K562 (cell line): ENCODE results near the gene CSF1. TPM values are rescaled to one million over a fixed set of nuclear protein-coding genes. Genes with fewer than 3 reads are reported as not detected.

ENCODE experiments used
- HCFC1 ChIP-seq: IDR thresholded peaks from 2 replicates; pipeline ENCODE4 v1.6.1; 2012; ENCODE audit warnings: low read depth, low read length, improper control_type of control experiment
- MCM2 ChIP-seq: fragments of 450-650 bp; IDR thresholded peaks from 2 replicates; pipeline ENCODE4 v1.6.1; 2017; ENCODE audit warnings: low read depth, mild to moderate bottlenecking
- NCOA2 ChIP-seq, 2 experiments: fragments of 450-650 bp; IDR thresholded peaks; 2 replicates each; pipeline ENCODE4 v1.6.1; 2018; ENCODE audit warnings: mild to moderate bottlenecking in 2 of 2, moderate library complexity in 1 of 2; ENCODE audit not compliant: partially characterized antibody in 2 of 2
- TEAD2 ChIP-seq: fragments of 450-650 bp; IDR thresholded peaks from 2 replicates; pipeline ENCODE4 v1.6.1; 2016; ENCODE audit warnings: missing genetic modification characterization, control low read depth, missing compliant biosample characterization
- TEAD4 ChIP-seq, 2 experiments: sonication (generic) in 1 of 2; formaldehyde crosslinking in 1 of 2; IDR thresholded peaks; 2 replicates each; pipeline versions ENCODE4 v1.6.1 to v1.8.0; 2012 to 2022; ENCODE audit warnings: borderline replicate concordance in 1 of 2, inconsistent platforms in 1 of 2, low read length in 1 of 2, mild to moderate bottlenecking in 1 of 2, missing genetic modification reagents in 1 of 2
- ZNF24 ChIP-seq: fragments of 450-650 bp; IDR thresholded peaks from 2 replicates; pipeline ENCODE4 v1.6.1; 2016
- ZNF274 ChIP-seq: IDR thresholded peaks from 2 replicates; pipeline ENCODE4 v1.6.1; 2011; ENCODE audit warnings: low read depth, mild to moderate bottlenecking, low read length, moderate library complexity, borderline replicate concordance
- ZNF431 ChIP-seq: sonication (generic); formaldehyde crosslinking; IDR thresholded peaks from 2 replicates; pipeline ENCODE4 v1.8.0; 2022; ENCODE audit warnings: mild to moderate bottlenecking, missing genetic modification reagents
- polyA plus RNA-seq, 8 experiments: library from polyadenylated mRNA; depleted of rRNA in 4 of 8; stranded (reverse) in 5 of 8; unstranded in 3 of 8; fragments of >200 nt; fragmentation: Nextera tagmentation in 2 of 8; fragmentation: Illumina TruSeq in 1 of 8; extraction: Ambion mirVana in 2 of 8; extraction: Trizol in 1 of 8; gene quantifications; 2 replicates each; pipeline versions ENCODE4 v1.2.1 to v1.2.3, GENCODE V29; 2011 to 2014; ENCODE audit warnings: inconsistent platforms in 1 of 8, missing spikeins in 1 of 8
- total RNA-seq, 7 experiments: library from RNA; depleted of rRNA in 6 of 7; stranded (reverse); fragments of >200 nt in 6 of 7; fragmentation: Illumina TruSeq in 2 of 7; extraction: Trizol in 2 of 7; gene quantifications; 2 replicates each; pipeline versions ENCODE4 v1.2.1 to v1.2.3, GENCODE V29; 2011 to 2021; ENCODE audit warnings: low replicate concordance in 1 of 7
- TF ChIP-seq, protein P1 (sequence below): sonication (generic); formaldehyde crosslinking; IDR thresholded peaks from 2 replicates; pipeline ENCODE4 v1.4.0; 2020; ENCODE audit warnings: mild to moderate bottlenecking, missing genetic modification reagents
- TF ChIP-seq, protein P2 (sequence below): fragments of 200-800 bp; sonication (Bioruptor generic); IDR thresholded peaks from 2 replicates; pipeline ENCODE4 v1.6.1; 2017; ENCODE audit warnings: missing genetic modification characterization, missing compliant biosample characterization
- TF ChIP-seq, protein P3 (sequence below): fragments of 150-350 bp; IDR thresholded peaks from 2 replicates; pipeline ENCODE4 v1.6.1; 2014; ENCODE audit warnings: low read depth, mild to moderate bottlenecking, low read length, borderline replicate concordance

The CSF1 gene
- total and polyA plus RNA-seq, 9 of the 15 experiments (the other 6 are each of a cell fraction or from before 2014, with no cell fraction given) = 0.18 to 11.8 (median 2.8) TPM

DNA sequence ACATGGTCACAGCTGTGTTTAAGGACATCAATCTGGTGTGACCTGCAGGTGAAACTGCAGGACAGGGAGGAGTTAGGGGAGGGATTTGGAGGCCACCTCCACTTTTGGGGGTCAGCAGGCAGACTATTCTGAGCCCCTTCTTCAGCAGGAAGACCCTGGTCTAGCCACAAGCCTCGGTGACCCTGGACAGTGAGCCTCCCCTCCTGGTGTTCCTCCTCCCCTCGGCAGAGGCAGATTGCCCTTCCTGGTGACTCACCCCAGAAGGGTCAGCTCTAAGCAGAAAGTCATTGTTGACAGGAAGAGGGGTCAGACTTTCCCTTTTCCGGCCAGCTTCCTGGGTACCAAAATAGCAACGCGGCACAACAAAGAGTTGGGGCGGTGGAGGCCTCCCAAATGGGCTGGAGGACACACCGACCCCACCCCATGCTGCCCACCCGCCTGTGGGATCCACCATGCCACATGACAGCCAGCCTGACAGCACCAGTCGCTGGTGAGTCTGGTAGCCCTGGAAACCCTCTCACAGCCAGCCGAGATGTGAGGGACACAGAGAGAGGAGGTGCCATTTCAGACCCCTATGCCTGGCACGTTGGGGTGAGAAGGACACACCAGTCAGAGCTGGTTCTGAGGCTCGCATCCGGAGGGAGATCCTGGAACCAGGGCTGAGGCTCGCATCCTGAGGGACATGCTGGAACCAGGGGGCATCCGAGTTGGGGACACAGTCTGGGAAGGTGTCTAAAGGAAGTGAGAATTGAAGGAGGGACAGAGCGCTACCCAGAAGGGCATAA is 14.7 kb upstream of the CSF1 start (continued):
- TF ChIP-seq, protein P1, sequence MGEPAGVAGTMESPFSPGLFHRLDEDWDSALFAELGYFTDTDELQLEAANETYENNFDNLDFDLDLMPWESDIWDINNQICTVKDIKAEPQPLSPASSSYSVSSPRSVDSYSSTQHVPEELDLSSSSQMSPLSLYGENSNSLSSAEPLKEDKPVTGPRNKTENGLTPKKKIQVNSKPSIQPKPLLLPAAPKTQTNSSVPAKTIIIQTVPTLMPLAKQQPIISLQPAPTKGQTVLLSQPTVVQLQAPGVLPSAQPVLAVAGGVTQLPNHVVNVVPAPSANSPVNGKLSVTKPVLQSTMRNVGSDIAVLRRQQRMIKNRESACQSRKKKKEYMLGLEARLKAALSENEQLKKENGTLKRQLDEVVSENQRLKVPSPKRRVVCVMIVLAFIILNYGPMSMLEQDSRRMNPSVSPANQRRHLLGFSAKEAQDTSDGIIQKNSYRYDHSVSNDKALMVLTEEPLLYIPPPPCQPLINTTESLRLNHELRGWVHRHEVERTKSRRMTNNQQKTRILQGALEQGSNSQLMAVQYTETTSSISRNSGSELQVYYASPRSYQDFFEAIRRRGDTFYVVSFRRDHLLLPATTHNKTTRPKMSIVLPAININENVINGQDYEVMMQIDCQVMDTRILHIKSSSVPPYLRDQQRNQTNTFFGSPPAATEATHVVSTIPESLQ (CRISPR knock-in tag) = no peak
- TF ChIP-seq, protein P2, sequence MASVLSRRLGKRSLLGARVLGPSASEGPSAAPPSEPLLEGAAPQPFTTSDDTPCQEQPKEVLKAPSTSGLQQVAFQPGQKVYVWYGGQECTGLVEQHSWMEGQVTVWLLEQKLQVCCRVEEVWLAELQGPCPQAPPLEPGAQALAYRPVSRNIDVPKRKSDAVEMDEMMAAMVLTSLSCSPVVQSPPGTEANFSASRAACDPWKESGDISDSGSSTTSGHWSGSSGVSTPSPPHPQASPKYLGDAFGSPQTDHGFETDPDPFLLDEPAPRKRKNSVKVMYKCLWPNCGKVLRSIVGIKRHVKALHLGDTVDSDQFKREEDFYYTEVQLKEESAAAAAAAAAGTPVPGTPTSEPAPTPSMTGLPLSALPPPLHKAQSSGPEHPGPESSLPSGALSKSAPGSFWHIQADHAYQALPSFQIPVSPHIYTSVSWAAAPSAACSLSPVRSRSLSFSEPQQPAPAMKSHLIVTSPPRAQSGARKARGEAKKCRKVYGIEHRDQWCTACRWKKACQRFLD = peak; percentile 95; the same call in 1 of the 2 replicates
- TF ChIP-seq ZNF274 = no peak
- 0 out of 2 replicates have a peak, but pooled peaks have one; percentile 51 for TF ChIP-seq TEAD2
- peak; percentile 31; the same call in 1 of the 2 replicates for TF ChIP-seq HCFC1
- no peak for TF ChIP-seq NCOA2 (IDR thresholded peaks at IDR 0.05; ENCODE audit: partially characterized antibody in 2 of 2)
- TF ChIP-seq, protein P3, sequence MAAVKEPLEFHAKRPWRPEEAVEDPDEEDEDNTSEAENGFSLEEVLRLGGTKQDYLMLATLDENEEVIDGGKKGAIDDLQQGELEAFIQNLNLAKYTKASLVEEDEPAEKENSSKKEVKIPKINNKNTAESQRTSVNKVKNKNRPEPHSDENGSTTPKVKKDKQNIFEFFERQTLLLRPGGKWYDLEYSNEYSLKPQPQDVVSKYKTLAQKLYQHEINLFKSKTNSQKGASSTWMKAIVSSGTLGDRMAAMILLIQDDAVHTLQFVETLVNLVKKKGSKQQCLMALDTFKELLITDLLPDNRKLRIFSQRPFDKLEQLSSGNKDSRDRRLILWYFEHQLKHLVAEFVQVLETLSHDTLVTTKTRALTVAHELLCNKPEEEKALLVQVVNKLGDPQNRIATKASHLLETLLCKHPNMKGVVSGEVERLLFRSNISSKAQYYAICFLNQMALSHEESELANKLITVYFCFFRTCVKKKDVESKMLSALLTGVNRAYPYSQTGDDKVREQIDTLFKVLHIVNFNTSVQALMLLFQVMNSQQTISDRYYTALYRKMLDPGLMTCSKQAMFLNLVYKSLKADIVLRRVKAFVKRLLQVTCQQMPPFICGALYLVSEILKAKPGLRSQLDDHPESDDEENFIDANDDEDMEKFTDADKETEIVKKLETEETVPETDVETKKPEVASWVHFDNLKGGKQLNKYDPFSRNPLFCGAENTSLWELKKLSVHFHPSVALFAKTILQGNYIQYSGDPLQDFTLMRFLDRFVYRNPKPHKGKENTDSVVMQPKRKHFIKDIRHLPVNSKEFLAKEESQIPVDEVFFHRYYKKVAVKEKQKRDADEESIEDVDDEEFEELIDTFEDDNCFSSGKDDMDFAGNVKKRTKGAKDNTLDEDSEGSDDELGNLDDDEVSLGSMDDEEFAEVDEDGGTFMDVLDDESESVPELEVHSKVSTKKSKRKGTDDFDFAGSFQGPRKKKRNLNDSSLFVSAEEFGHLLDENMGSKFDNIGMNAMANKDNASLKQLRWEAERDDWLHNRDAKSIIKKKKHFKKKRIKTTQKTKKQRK = no peak
- no peak for TF ChIP-seq MCM2
- no peak for TF ChIP-seq ZNF431 (CRISPR knock-in tag)
- no peak for TF ChIP-seq ZNF24
- TF ChIP-seq TEAD4 (IDR thresholded peaks at IDR 0.05; ENCODE audit: low read length) = peak; percentile 33; the same call in 1 of the 2 replicates
- TF ChIP-seq TEAD4 (CRISPR knock-in tag; IDR thresholded peaks at IDR 0.05; ENCODE audit: borderline replicate concordance) = no peak
